LNCAP (cell line): ENCODE measurements around the gene SLC28A3.

ENCODE experiments used
- CTCF ChIP-seq: fragments of 450-650 bp; IDR thresholded peaks from 2 replicates; pipeline ENCODE4 v1.5.1; 2017; ENCODE audit warnings: mild to moderate bottlenecking

SLC28A3 gene

GRCh38 chr9:84305497-84306131 is 34.9 kb downstream of the SLC28A3 start:
- no peak for TF ChIP-seq CTCF

DNA sequence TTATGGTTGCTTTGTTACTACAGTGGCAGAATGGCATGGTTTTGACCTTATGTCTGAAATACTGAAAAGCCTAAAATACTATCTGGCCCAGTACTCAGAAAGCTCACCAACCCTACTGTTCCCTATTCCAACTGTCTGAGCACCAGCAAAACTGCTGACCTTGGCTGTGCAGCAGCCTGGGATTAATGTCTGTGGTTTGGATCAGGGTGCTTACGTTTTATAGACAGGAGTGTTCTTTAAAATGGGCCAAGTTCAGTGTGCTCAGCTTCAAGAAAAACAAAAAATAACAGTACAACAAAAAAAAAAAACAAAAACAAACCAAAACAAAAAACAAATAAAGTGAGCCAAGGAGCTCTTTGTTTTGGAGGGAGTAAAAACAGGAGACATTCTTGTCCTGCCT is 36.4 kb downstream of the SLC28A3 start:
- no peak for TF ChIP-seq CTCF

DNA sequence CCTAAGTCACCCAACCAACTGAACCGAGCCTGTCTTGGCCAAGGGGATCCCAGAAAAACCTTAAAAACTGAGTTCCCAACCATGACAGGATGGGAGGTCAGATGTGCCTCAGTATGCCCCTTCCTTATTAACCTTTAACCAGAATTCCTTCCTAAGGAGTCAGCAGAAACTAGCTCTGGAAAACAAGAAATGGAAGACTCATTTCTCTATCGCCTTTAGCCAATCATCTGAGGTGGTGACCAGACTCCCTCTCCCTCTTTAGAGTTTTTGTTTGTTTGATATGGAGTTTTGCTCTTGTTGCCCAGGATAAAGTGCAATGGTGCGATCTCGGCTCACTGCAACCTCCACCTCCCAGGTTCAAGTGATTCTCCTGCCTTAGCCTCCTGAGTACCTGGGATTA is 37.5 kb downstream of the SLC28A3 start:
- no peak for TF ChIP-seq CTCF

GRCh38 chr9:84301851-84302250 is 38.7 kb downstream of the SLC28A3 start:
- TF ChIP-seq CTCF, result no peak

GRCh38 chr9:84300271-84300670 is 40.3 kb downstream of the SLC28A3 start:
- TF ChIP-seq CTCF, result no peak

DNA sequence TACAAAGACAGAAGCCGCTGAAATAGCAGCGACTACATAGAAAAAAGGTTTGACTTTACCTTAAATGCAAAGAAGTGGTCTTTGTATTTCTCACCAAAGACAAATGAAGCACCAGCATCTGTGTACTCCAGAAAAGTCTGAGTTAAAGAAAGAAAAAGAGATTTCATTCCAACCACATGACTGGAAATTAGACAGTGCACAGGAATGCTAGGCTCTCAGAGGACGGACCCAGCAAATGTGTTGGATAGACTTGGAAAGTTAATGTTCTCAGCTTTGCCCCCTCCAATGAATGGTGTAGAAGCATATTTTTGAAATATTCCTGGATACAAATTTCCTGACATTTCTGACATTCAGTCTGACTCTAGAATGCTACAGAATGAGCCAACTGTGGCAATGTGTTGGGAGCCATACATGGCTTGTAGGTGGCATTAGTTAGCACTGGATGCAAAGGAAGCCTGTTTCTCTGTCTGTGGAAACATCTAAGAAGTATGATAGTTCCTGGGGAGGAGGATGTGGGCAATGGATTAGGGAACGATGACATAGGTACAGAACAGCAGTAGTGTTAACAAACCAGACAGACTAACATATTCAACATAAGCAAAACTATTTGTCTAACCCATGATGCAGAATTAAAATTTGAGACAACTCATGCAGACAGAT is 43.3 kb downstream of the SLC28A3 start:
- TF ChIP-seq CTCF, result no peak

GRCh38 chr9:84296146-84296843 is 44.3 kb downstream of the SLC28A3 start:
- no peak for TF ChIP-seq CTCF
